Measurements from ENCODE around the gene FAAP20. TPM values are rescaled to one million over a fixed set of nuclear protein-coding genes. Genes with fewer than 3 reads are reported as not detected.

The FAAP20 gene
- total RNA-seq, 3 donors from 2014 or later = 23.4 to 42.6 (median 32.0) TPM

- no peaks in the 10 kb centered on the region for H3K36me3 ChIP-seq (ENCODE audit: low read depth)
- H3K4me1 ChIP-seq (ENCODE audit: low read depth) = no peaks in the 10 kb centered on the region
- no peak for TF ChIP-seq CTCF (IDR thresholded peaks at IDR 0.05)
- DNase-seq (peak in 2 of 3 donors; percentile 22 to 43), ATAC-seq (no peak)
- H3K9me3 ChIP-seq = no peaks in the 10 kb centered on the region
- intact Hi-C loops (cut with DNase I, micrococcal nuclease) = no loop called here
- no peak overlapping the region for H3K4me3 ChIP-seq
Measured at GRCh38 chr1:2143814-2144500, 50.6 kb downstream of the FAAP20 start.

- Histone ChIP-seq H3K9me3 (no peaks in the 10 kb centered on the region), H3K36me3 (ENCODE audit: low read depth) (no peaks in the 10 kb centered on the region), H3K4me3 (no peak overlapping the region), H3K4me1 (ENCODE audit: low read depth) (peaks cover 25% of the 10 kb centered on the region)
- ATAC-seq (no peak), DNase-seq (no peak)
- no peak for TF ChIP-seq CTCF (IDR thresholded peaks at IDR 0.05)
- intact Hi-C loops (cut with DNase I, micrococcal nuclease) = no loop called here
Measured at GRCh38 chr1:2141025-2141424, 53.5 kb downstream of the FAAP20 start.

Other genes starting within 250 kb of the FAAP20 start
- gene CFAP74, start 191.0 kb downstream of the FAAP20 start, total RNA-seq = under 1 TPM in 2 of 3 donors, not detected in 1; 0.06 to 0.13 TPM
- not detected for gene GABRD, start 175.4 kb downstream of the FAAP20 start, total RNA-seq
- gene PRKCZ, start 144.4 kb downstream of the FAAP20 start, total RNA-seq = 10 to 100 TPM; 38.9 to 80.2 (median 53.7) TPM
- gene SKI, start 33.5 kb upstream of the FAAP20 start, total RNA-seq = 10 to 100 TPM; 26.8 to 86.6 (median 29.0) TPM
- gene MORN1, start 196.8 kb upstream of the FAAP20 start, total RNA-seq = 10 to 100 TPM; 13.1 to 17.4 (median 13.4) TPM
- gene RER1, start 197.1 kb upstream of the FAAP20 start, total RNA-seq = 100 to 1,000 TPM; 151 to 217 (median 193) TPM
- 10 to 100 TPM; 13.4 to 20.4 (median 18.4) TPM for gene PEX10, start 217.8 kb upstream of the FAAP20 start, total RNA-seq

Data from mucosa of descending colon (tissue), 3 donors.